Hematopoietic multipotent progenitor cell (in vitro differentiated cells): ENCODE data around the gene PTPRD. TPM values are rescaled to one million over a fixed set of nuclear protein-coding genes. Genes with fewer than 3 reads are reported as not detected.

Source experiments
- DNase-seq, 3 donors: peaks; one replicate each; pipeline ENCODE4 v3.0.0-alpha.2; 2011 to 2015; ENCODE audit warnings: low read depth in 2 of 3, low spot score in 2 of 3
- total RNA-seq: library from RNA; depleted of rRNA; stranded (reverse); fragments of >200 nt; gene quantifications from one replicate; pipeline ENCODE4 v1.2.3, GENCODE V29; 2012

Gene PTPRD
- total RNA-seq, 1 donor = 16.2 TPM

- no peak for DNase-seq
These were observed 1846.7 kb downstream of the PTPRD start for GRCh38 chr9:8766096-8766495.

- DNase-seq = no peak
These were observed 1848.8 kb downstream of the PTPRD start for GRCh38 chr9:8764051-8764450.

- no peak for DNase-seq
These were observed 1850.2 kb downstream of the PTPRD start for GRCh38 chr9:8762479-8763085.

- DNase-seq = peak in 2 of 3 donors; percentile 29 to 70
These were observed 1852.6 kb downstream of the PTPRD start for GRCh38 chr9:8760000-8760767.

GRCh38 chr9:8757881-8758280, 1854.9 kb downstream of the PTPRD start:
- DNase-seq = no peak

- no peak for DNase-seq
These were observed 1858.1 kb downstream of the PTPRD start for GRCh38 chr9:8754751-8755150.

- DNase-seq = no peak
These were observed 1861.3 kb downstream of the PTPRD start for GRCh38 chr9:8751406-8751930.

GRCh38 chr9:8750639-8751051, 1862.2 kb downstream of the PTPRD start:
- DNase-seq = no peak

GRCh38 chr9:8745347-8745746, 1867.5 kb downstream of the PTPRD start:
- DNase-seq = no peak

- DNase-seq = no peak
These were observed 1873.9 kb downstream of the PTPRD start for GRCh38 chr9:8738945-8739344.

- DNase-seq = no peak
These were observed 1876.0 kb downstream of the PTPRD start for GRCh38 chr9:8736805-8737204.

- no peak for DNase-seq
These were observed 1878.0 kb downstream of the PTPRD start for GRCh38 chr9:8734760-8735159.

- DNase-seq = peak in 2 of 3 donors; percentile 15 to 22
These were observed 1879.5 kb downstream of the PTPRD start for GRCh38 chr9:8733131-8733954.

- no peak for DNase-seq
These were observed 1880.3 kb downstream of the PTPRD start for GRCh38 chr9:8732367-8733075.

- peak in 2 of 3 donors; percentile 15 to 47 for DNase-seq
These were observed 1882.2 kb downstream of the PTPRD start for GRCh38 chr9:8730618-8731017.

- DNase-seq = no peak
These were observed 1883.9 kb downstream of the PTPRD start for GRCh38 chr9:8728910-8729309.

GRCh38 chr9:8727191-8727590, 1885.6 kb downstream of the PTPRD start:
- DNase-seq = no peak

- DNase-seq = no peak
These were observed 1886.1 kb downstream of the PTPRD start for GRCh38 chr9:8726692-8727091.

GRCh38 chr9:8725635-8726034, 1887.2 kb downstream of the PTPRD start:
- no peak for DNase-seq

GRCh38 chr9:8724284-8725018, 1888.4 kb downstream of the PTPRD start:
- no peak for DNase-seq
